PC-3 (cell line): Measurements from ENCODE around the gene FHL2. TPM values are rescaled to one million over a fixed set of nuclear protein-coding genes. Genes with fewer than 3 reads are reported as not detected.

Experiments used
- ATAC-seq: fragments of 200-7000 bp; cut with Tn5 transposase; 2 replicates; pipeline ENCODE4 v1.9.1; 2020; ENCODE audit warnings: mild to moderate bottlenecking, moderate library complexity
- BruUV-seq: library from RNA; stranded (reverse); fragments of 400-500 nt; replicated peaks from 2 replicates; lab custom pipeline; 2021; lab: Mats Ljungman, UMichigan
- CTCF ChIA-PET: fragments of 300-600 bp; sonication (Branson Sonifier 250); formaldehyde crosslinking; loops from one replicate; lab custom pipeline; 2022; ENCODE audit warnings: antibody characterized with exemption; lab: Charles Lee
- POLR2A ChIA-PET: fragments of 300-600 bp; sonication (Branson Sonifier 250); formaldehyde crosslinking; loops from one replicate; lab custom pipeline; 2022; ENCODE audit warnings: antibody characterized with exemption; ENCODE audit not compliant: unreplicated experiment; lab: Charles Lee
- DNase-seq: peaks from one replicate; pipeline ENCODE4 v3.0.0-alpha.2; 2015
- H2AFZ ChIP-seq: fragments of 300-600 bp; sonication (generic); 2 replicates; pipeline ENCODE4 v1.6.0; 2016; ENCODE audit warnings: antibody characterized with exemption, low read length
- H3F3A ChIP-seq: fragments of 300-600 bp; sonication (generic); one replicate; pipeline ENCODE4 v1.6.0; 2017; ENCODE audit warnings: antibody characterized with exemption, low read length, control low read depth, mild to moderate bottlenecking; ENCODE audit not compliant: unreplicated experiment
- H3K27ac ChIP-seq: fragments of 300-600 bp; sonication (generic); 2 replicates; pipeline ENCODE4 v1.5.1; 2016; ENCODE audit warnings: mild to moderate bottlenecking, low read length
- H3K27me3 ChIP-seq: fragments of 300-600 bp; sonication (generic); 2 replicates; pipeline ENCODE4 v1.6.1; 2016; ENCODE audit warnings: low read length, mixed read lengths
- H3K36me3 ChIP-seq: fragments of 300-600 bp; sonication (generic); 2 replicates; pipeline ENCODE4 v1.6.1; 2016; ENCODE audit warnings: low read depth, mixed run types, low read length, mixed read lengths
- H3K4me1 ChIP-seq: fragments of 300-600 bp; sonication (generic); 2 replicates; pipeline ENCODE4 v1.5.1; 2016; ENCODE audit warnings: low read length; ENCODE audit not compliant: insufficient read depth
- H3K4me2 ChIP-seq: fragments of 300-600 bp; sonication (generic); 2 replicates; pipeline ENCODE4 v1.6.0; 2016; ENCODE audit warnings: low read length
- H3K4me3 ChIP-seq: fragments of 300-600 bp; sonication (generic); 2 replicates; pipeline ENCODE4 v1.5.1; 2016; ENCODE audit warnings: mild to moderate bottlenecking, low read length, mixed read lengths
- H3K79me2 ChIP-seq: fragments of 300-600 bp; sonication (generic); 2 replicates; pipeline ENCODE4 v1.6.1; 2017; ENCODE audit warnings: low read length, mixed read lengths
- H3K9ac ChIP-seq: fragments of 300-600 bp; sonication (generic); 2 replicates; pipeline ENCODE4 v1.6.0; 2016; ENCODE audit warnings: mild to moderate bottlenecking, low read length
- H3K9me2 ChIP-seq: fragments of 300-600 bp; sonication (generic); replicated peaks from 2 replicates; pipeline ENCODE4 v1.6.1; 2016; ENCODE audit warnings: mixed run types, low read length, mixed read lengths
- H3K9me3 ChIP-seq: fragments of 300-600 bp; sonication (generic); 2 replicates; pipeline ENCODE4 v1.6.1; 2016; ENCODE audit warnings: low read length, mixed read lengths
- H4K20me1 ChIP-seq: fragments of 300-600 bp; sonication (generic); 2 replicates; pipeline ENCODE4 v1.6.1; 2016; ENCODE audit warnings: low read length, mixed read lengths
- EZH2 ChIP-seq: fragments of 300-600 bp; sonication (generic); IDR thresholded peaks from one replicate; pipeline ENCODE4 v1.6.1; 2017; ENCODE audit warnings: antibody characterized with exemption, mild to moderate bottlenecking, low read length; ENCODE audit not compliant: unreplicated experiment
- EZH2phosphoT487 ChIP-seq: fragments of 300-600 bp; sonication (generic); IDR thresholded peaks from 2 replicates; pipeline ENCODE4 v1.6.1; 2018; ENCODE audit warnings: mild to moderate bottlenecking, antibody characterized with exemption, low read length, borderline replicate concordance
- intact Hi-C: fragments of 100-400 bp; cut with micrococcal nuclease; formaldehyde crosslinking; loops from 2 replicates; pipeline ENCODE4 v1.9.0; 2023
- total RNA-seq: library from RNA; depleted of rRNA; stranded (reverse); fragments of >200 nt; gene quantifications from 2 replicates; pipeline ENCODE4 v1.2.3, GENCODE V29; 2014
- TF ChIP-seq, protein P1 (sequence below): fragments of 300-600 bp; sonication (generic); conservative IDR thresholded peaks from 2 replicates; pipeline ENCODE4 v1.5.1; 2017; ENCODE audit warnings: antibody characterized with exemption, low read depth, mild to moderate bottlenecking, low read length

FHL2 gene
- total RNA-seq, 1 experiment from 2014 or later = 118 TPM

- POLR2A ChIA-PET = no interaction called here
- Histone ChIP-seq H3K9ac (no peak overlapping the region), H3K4me2 (0 out of 2 replicates have a peak overlapping the region, but pooled peaks have one; percentile 0)
Observed at GRCh38 chr2:105388971-105389381, 9.9 kb downstream of the FHL2 start.

DNA sequence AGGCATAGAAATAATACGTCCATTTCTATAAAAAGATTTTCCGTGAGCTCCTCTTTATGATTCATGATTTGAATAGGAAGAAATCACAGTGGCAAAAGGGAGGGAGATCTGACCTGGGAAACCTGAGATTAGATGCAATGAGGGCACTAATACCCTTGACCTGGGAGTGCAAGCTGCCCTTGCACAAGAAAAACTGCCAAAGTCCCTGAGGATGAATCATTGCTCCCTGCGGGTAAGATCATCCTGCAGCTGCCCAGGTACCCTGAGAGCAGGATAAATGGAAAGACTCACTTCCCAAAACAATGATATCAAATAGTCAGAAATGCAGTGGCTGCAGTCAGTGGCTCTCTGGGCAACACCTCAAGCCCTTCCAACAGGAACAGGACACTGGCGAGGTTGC, 11.6 kb downstream of the FHL2 start:
- TF ChIP-seq EZH2phosphoT487 (no peak), EZH2 (no peak)
- TF ChIP-seq, protein P1, sequence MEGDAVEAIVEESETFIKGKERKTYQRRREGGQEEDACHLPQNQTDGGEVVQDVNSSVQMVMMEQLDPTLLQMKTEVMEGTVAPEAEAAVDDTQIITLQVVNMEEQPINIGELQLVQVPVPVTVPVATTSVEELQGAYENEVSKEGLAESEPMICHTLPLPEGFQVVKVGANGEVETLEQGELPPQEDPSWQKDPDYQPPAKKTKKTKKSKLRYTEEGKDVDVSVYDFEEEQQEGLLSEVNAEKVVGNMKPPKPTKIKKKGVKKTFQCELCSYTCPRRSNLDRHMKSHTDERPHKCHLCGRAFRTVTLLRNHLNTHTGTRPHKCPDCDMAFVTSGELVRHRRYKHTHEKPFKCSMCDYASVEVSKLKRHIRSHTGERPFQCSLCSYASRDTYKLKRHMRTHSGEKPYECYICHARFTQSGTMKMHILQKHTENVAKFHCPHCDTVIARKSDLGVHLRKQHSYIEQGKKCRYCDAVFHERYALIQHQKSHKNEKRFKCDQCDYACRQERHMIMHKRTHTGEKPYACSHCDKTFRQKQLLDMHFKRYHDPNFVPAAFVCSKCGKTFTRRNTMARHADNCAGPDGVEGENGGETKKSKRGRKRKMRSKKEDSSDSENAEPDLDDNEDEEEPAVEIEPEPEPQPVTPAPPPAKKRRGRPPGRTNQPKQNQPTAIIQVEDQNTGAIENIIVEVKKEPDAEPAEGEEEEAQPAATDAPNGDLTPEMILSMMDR = no peak
- Histone ChIP-seq H3K4me1 (peaks cover 67% of the 10 kb centered on the region), H3K36me3 (peaks cover 61% of the 10 kb centered on the region), H2AFZ (no peak overlapping the region), H3K9me3 (no peaks in the 10 kb centered on the region), H3K27me3 (no peaks in the 10 kb centered on the region), H3F3A (no peaks in the 10 kb centered on the region), H3K9ac (no peak overlapping the region), H3K4me3 (no peak overlapping the region), H4K20me1 (peaks cover 14% of the 10 kb centered on the region; the same call in 1 of the 2 replicates), H3K79me2 (peaks cover 97% of the 10 kb centered on the region), H3K27ac (peak overlapping the region; percentile 65), H3K9me2 (no peaks in the 10 kb centered on the region), H3K4me2 (peak overlapping the region; percentile 0; the same call in 1 of the 2 replicates)
- intact Hi-C loops = no loop called here
- DNase-seq = peak; percentile 79
- POLR2A ChIA-PET = no interaction called here
- ATAC-seq = peak; percentile 19
- CTCF ChIA-PET = no interaction called here
- BruUV-seq = no TSS peak

More at GRCh38 chr2:105388971-105389381, 9.9 kb downstream of the FHL2 start:
- Histone ChIP-seq H4K20me1 (peaks cover 14% of the 10 kb centered on the region; the same call in 1 of the 2 replicates), H3K4me3 (no peak overlapping the region), H3K4me1 (peaks cover 85% of the 10 kb centered on the region), H3K27ac (no peak overlapping the region; the same call in 1 of the 2 replicates), H3K9me2 (no peaks in the 10 kb centered on the region), H3K27me3 (no peaks in the 10 kb centered on the region), H2AFZ (no peak overlapping the region), H3K36me3 (peaks cover 58% of the 10 kb centered on the region), H3F3A (no peaks in the 10 kb centered on the region), H3K9me3 (no peaks in the 10 kb centered on the region), H3K79me2 (peaks cover 100% of the 10 kb centered on the region)
- ATAC-seq = no peak
- TF ChIP-seq, protein P1 = no peak
- intact Hi-C loops = no loop called here
- no peak for DNase-seq
- CTCF ChIA-PET = interaction anchor here (0.5 kb wide), 1 partner anchor 132 kb away, joined by 8 read pairs; no protein-coding TSS in a partner anchor
- BruUV-seq = no TSS peak
